HG03135 (cell line): ENCODE data around the gene DAPP1.
A peak's percentile ranks its signal among the peaks of the same experiment; 100 is the strongest.

ENCODE experiments used
- ATAC-seq: cut with Tn5 transposase; IDR thresholded peaks from one replicate; pipeline ENCODE4 v1.9.1; 2021; ENCODE audit warnings: mild to moderate bottlenecking, moderate library complexity; ENCODE audit not compliant: unreplicated experiment

The DAPP1 gene

GRCh38 chr4:99853190-99853589 lies 36.6 kb downstream of the DAPP1 start:
- no peak for ATAC-seq

GRCh38 chr4:99853999-99854398 lies 37.4 kb downstream of the DAPP1 start:
- ATAC-seq = no peak

GRCh38 chr4:99855678-99856077 lies 39.1 kb downstream of the DAPP1 start:
- peak; percentile 50 for ATAC-seq

GRCh38 chr4:99856166-99856565 lies 39.5 kb downstream of the DAPP1 start:
- ATAC-seq = no peak

- ATAC-seq = no peak
Observed at GRCh38 chr4:99857307-99857706, 40.7 kb downstream of the DAPP1 start.

GRCh38 chr4:99859618-99860017 lies 43.0 kb downstream of the DAPP1 start:
- no peak for ATAC-seq

- no peak for ATAC-seq
Observed at GRCh38 chr4:99860521-99860920, 43.9 kb downstream of the DAPP1 start.

GRCh38 chr4:99861120-99861905 lies 44.7 kb downstream of the DAPP1 start:
- no peak for ATAC-seq

GRCh38 chr4:99863804-99864203 lies 47.2 kb downstream of the DAPP1 start:
- ATAC-seq = no peak

GRCh38 chr4:99868126-99868596 lies 51.5 kb downstream of the DAPP1 start:
- ATAC-seq = peak; percentile 60

- no peak for ATAC-seq
Observed at GRCh38 chr4:99872570-99872969, 55.9 kb downstream of the DAPP1 start.

- no peak for ATAC-seq
Observed at GRCh38 chr4:99875071-99875470, 58.4 kb downstream of the DAPP1 start.

GRCh38 chr4:99876946-99877345 lies 60.3 kb downstream of the DAPP1 start:
- no peak for ATAC-seq

GRCh38 chr4:99878604-99879003 lies 62.0 kb downstream of the DAPP1 start:
- no peak for ATAC-seq

- no peak for ATAC-seq
Observed at GRCh38 chr4:99879458-99879857, 62.8 kb downstream of the DAPP1 start.

- no peak for ATAC-seq
Observed at GRCh38 chr4:99885063-99885664, 68.5 kb downstream of the DAPP1 start.

- ATAC-seq = no peak
Observed at GRCh38 chr4:99885687-99886086, 69.1 kb downstream of the DAPP1 start.

GRCh38 chr4:99886146-99886545 lies 69.5 kb downstream of the DAPP1 start:
- ATAC-seq = no peak

- no peak for ATAC-seq
Observed at GRCh38 chr4:99887837-99888236, 71.2 kb downstream of the DAPP1 start.

GRCh38 chr4:99891351-99891750 lies 74.7 kb downstream of the DAPP1 start:
- no peak for ATAC-seq

GRCh38 chr4:99893029-99893428 lies 76.4 kb downstream of the DAPP1 start:
- no peak for ATAC-seq

- ATAC-seq = no peak
Observed at GRCh38 chr4:99893839-99894160, 77.2 kb downstream of the DAPP1 start.
